ENCODE data around the gene CPA2. TPM values are rescaled to one million over a fixed set of nuclear protein-coding genes. Genes with fewer than 3 reads are reported as not detected.

Gene CPA2
- total RNA-seq, 2 experiments from 2014 or later = not detected

DNA sequence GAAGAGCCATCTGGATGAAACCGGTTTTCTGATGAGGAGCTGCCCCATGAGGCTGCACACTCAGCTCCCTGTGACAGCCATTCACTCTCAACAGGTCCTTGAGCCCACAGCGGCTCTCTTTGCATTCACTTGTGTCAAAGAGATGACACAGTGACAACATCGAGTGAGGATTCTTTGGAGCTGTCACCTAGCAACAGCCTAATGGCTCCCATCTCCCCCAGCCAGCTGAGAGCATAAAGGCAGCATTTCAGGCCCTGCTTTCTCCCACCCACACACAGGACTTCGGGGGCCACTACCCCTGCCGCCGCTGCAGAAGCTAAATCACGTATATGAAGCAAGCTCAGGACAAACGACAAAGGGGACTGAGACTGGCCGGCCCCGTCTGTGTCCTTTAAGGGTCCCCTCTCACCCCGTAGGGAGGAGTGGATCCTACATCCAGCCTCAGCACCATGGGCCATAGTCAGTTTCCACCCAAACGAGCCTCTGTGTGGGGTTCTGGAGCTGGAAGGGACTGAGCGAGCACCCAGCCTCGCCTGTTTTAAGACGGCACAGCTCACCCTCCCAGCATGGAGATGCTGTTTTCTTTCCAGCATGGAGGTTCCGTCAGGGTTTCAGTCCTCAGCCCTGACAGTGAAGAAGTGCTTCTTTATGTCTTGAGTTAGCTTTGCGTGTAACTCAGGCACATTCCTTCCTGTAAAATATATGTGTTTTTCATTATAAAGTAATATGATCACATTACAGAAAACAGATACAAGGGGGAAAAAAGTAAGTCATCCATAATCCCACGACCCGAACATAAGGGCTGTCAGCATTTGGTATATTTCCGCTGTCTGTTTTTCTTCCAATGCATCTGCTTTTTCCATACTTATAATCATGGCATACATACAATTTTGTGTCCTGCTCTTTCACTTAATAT is 31.2 kb downstream of the CPA2 start:
- no peak overlapping the region for H3K4me3 Mint-ChIP-seq
- no peak for DNase-seq
- ChIA-PET POLR2A (no interaction called here), CTCF (no interaction called here)
- peaks cover 4% of the 10 kb centered on the region for H3K9me3 Mint-ChIP-seq
- H3K36me3 Mint-ChIP-seq (ENCODE audit: low read depth) = no peaks in the 10 kb centered on the region
- H3K27me3 Mint-ChIP-seq = peaks cover 11% of the 10 kb centered on the region
- no peak overlapping the region for H3K27ac Mint-ChIP-seq
- H3K4me1 Mint-ChIP-seq = no peaks in the 10 kb centered on the region

DNA sequence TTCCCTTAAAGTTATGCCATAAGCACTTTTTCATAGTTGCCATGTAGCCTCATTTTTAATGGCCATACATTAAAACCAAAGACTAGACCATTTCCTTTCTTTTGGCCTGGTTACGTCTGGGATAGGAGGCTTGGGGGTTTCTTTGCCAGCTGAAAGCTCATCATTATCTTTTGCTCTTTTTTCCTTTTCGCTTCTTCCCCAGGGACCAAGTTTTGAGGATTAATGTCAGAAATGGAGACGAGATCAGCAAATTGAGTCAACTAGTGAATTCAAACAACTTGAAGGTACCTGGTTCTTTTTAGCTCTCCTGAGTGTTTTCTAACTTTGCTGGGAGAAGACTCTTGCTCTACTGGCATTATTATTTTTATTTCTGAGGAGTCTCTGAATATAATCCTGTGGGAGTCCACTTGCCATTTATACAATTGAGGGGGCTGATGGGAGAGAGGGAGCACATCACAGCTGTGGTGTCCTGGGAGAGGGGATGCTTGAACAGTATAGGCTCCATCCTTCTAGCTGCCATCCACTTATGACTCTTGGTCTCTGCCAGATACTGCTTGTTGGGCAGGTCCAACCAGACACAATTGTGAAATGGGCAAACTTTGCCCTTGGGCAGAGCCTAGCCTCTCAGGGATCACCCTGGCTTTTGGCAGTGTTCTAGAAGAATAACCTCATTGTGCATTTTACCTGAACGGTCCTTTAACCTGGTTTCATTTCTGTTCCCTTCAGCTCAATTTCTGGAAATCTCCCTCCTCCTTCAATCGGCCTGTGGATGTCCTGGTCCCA is 32.1 kb downstream of the CPA2 start:
- no peak overlapping the region for H3K4me3 Mint-ChIP-seq
- no peak for DNase-seq
- ChIA-PET CTCF (no interaction called here), POLR2A (no interaction called here)
- peaks cover 3% of the 10 kb centered on the region for H3K9me3 Mint-ChIP-seq
- peaks cover 14% of the 10 kb centered on the region for H3K27me3 Mint-ChIP-seq
- H3K4me1 Mint-ChIP-seq = no peaks in the 10 kb centered on the region
- H3K27ac Mint-ChIP-seq = no peak overlapping the region
- H3K36me3 Mint-ChIP-seq (ENCODE audit: low read depth) = no peaks in the 10 kb centered on the region

DNA sequence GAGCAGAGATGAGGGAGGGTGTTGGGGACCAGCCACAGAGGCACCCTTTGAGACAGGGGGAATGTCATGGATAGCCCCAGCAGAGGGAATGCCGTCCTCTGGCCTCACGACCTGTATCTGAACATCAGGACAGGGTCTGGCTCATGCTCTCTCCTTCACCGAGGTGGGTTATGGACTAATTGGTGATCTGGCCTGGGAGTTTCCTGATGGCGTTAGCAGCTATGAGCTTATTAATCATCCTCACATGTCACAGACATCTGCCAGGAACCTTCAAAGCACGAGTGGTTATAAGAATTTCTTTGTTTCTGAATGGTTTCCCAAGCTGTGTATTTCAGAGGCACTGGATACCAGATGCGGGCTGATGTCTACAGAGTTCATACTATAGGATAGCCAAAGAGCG is 33.2 kb downstream of the CPA2 start:
- Mint-ChIP-seq H3K36me3 (ENCODE audit: low read depth) (no peaks in the 10 kb centered on the region), H3K4me3 (no peak overlapping the region), H3K27ac (no peak overlapping the region), H3K9me3 (no peaks in the 10 kb centered on the region), H3K27me3 (peaks cover 14% of the 10 kb centered on the region), H3K4me1 (no peaks in the 10 kb centered on the region)
- CTCF ChIA-PET = no interaction called here
- DNase-seq = no peak
- POLR2A ChIA-PET = no interaction called here

DNA sequence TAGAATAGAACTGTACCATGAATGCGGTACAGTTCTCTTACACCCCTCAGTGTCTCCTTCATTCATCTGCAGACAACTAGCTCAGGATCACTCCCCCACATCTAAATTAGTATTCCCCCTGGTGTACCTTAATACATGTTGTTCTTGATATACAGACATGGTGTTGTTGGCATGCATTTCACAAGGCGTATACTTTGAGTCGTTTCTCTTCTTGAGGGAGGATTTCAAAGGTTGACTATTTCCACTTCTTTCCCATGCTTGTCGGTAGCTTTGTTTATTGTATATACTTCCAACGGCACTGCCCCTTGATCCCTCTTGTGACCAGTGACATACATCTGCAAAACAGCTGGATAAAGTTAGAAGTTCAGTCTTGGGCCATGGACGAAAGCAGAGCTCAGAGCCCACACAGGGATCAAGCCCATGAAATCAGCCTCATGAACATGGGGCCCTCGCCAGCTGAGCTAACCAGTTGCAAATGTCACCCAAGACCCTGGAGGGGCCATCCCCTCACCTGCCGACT is 34.9 kb downstream of the CPA2 start:
- H3K4me3 Mint-ChIP-seq = no peak overlapping the region
- H3K36me3 Mint-ChIP-seq (ENCODE audit: low read depth) = no peaks in the 10 kb centered on the region
- H3K4me1 Mint-ChIP-seq = no peaks in the 10 kb centered on the region
- DNase-seq = no peak
- H3K9me3 Mint-ChIP-seq = no peaks in the 10 kb centered on the region
- CTCF ChIA-PET = no interaction called here
- POLR2A ChIA-PET = no interaction called here
- peaks cover 14% of the 10 kb centered on the region for H3K27me3 Mint-ChIP-seq
- no peak overlapping the region for H3K27ac Mint-ChIP-seq

DNA sequence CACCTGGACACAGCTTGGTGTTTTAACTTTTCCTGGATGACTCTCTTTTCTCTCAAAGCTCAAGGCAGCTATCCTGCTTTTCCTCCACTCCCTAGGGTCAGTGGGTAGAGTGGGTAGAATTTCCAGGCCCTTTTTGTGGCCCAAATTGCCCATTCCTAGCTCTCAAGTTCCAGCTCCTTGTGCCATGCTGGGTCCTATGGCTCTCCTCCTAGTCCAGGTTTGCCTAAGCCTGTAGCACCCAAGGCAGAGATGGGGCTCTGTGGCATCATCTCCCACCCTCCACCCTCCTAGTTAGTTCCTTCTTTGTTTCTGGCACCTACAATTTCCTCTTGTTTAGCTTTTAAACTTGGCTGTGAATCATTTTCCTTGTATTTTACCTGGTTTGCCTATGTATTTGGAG is 36.0 kb downstream of the CPA2 start:
- CTCF ChIA-PET = no interaction called here
- Mint-ChIP-seq H3K9me3 (no peaks in the 10 kb centered on the region), H3K27ac (no peak overlapping the region), H3K4me1 (no peaks in the 10 kb centered on the region), H3K4me3 (no peak overlapping the region), H3K36me3 (ENCODE audit: low read depth) (no peaks in the 10 kb centered on the region), H3K27me3 (peaks cover 14% of the 10 kb centered on the region)
- POLR2A ChIA-PET = no interaction called here
- DNase-seq = no peak

DNA sequence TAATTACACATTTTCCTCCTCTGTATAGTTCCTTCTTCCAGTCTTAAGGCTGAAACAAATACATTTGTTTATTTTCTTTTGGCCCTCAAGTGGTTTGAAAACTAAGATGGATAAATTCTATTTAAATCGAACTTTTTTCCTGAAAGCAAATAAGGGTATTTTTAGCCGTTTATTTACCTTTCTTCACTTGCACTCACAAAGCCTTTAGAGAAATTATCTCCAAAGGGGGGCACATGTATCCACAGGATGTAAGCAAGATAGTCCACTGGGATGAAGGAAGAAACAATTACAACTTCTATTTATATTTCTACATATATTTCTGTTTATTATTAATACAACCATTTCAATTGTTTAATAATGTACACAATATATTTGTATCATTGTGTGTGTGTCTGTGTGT is 36.5 kb downstream of the CPA2 start:
- CTCF ChIA-PET = no interaction called here
- H3K9me3 Mint-ChIP-seq = no peaks in the 10 kb centered on the region
- no peak overlapping the region for H3K27ac Mint-ChIP-seq
- no peaks in the 10 kb centered on the region for H3K36me3 Mint-ChIP-seq (ENCODE audit: low read depth)
- POLR2A ChIA-PET = no interaction called here
- no peak overlapping the region for H3K4me3 Mint-ChIP-seq
- H3K27me3 Mint-ChIP-seq = peaks cover 14% of the 10 kb centered on the region
- no peaks in the 10 kb centered on the region for H3K4me1 Mint-ChIP-seq
- no peak for DNase-seq

DNA sequence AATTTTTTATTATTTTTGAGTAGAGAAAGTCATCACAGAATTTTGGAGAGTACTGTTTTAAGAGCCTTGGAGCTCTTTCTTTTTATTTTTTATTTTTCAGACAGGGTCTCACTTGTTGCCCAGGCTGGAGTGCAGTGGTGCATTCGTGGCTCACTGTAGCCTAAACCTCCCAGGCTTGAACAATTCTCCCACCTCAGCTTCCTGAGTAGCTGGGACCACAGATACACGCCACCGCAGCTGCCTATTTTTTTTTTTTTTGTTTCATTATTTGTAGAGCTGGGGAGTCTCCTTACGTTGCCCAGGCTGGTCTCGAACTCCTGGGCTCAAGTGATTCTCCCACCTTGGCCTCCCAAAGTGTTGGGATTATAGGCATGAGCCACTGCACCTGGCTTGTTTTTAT is 36.9 kb downstream of the CPA2 start:
- Mint-ChIP-seq H3K4me1 (no peaks in the 10 kb centered on the region), H3K27me3 (peaks cover 14% of the 10 kb centered on the region), H3K36me3 (ENCODE audit: low read depth) (no peaks in the 10 kb centered on the region), H3K9me3 (no peaks in the 10 kb centered on the region), H3K27ac (no peak overlapping the region), H3K4me3 (no peak overlapping the region)
- CTCF ChIA-PET = no interaction called here
- no peak for DNase-seq
- POLR2A ChIA-PET = no interaction called here

DNA sequence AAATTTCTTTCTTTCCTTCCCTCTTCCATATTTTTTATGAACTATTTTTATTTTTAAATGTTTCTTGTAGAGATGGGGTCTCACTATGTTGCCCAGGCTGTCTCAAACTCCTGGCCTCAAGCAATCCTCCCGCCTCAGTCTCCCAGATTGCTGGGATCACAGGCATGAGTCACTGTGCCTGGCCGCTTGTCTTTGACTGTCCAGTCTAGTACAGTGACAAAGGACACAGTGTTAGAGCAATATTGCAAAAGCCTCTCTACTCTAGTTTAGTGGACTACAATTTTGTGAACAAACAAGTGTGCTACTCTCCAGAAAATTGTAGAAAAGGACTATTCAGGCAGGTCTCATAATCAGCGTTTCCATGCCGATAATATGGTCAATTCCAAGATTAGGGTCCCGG is 37.3 kb downstream of the CPA2 start:
- no peak for DNase-seq
- Mint-ChIP-seq H3K9me3 (no peaks in the 10 kb centered on the region), H3K4me3 (no peak overlapping the region), H3K27me3 (peaks cover 14% of the 10 kb centered on the region), H3K27ac (no peak overlapping the region), H3K36me3 (ENCODE audit: low read depth) (no peaks in the 10 kb centered on the region), H3K4me1 (no peaks in the 10 kb centered on the region)
- ChIA-PET CTCF (no interaction called here), POLR2A (no interaction called here)

DNA sequence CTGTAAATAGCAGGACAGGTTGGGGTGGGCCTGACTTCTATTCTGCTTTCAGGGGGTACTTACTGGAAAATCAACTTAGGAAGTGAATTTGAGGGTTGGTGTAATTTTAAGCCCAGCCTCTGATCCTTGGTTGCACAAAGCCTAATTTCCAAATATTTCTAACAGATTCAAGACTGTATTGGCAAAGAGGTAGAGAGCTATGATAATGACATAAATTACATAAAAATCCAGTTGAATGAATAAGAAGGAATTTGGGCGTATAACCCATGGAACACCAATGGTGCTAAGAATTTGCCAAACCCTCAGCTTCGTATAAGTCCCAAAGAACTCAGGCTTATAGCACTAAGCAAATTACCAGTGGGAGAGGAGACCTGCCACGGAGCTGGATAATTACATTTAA is 38.2 kb downstream of the CPA2 start:
- Mint-ChIP-seq H3K4me3 (no peak overlapping the region), H3K36me3 (ENCODE audit: low read depth) (no peaks in the 10 kb centered on the region), H3K9me3 (no peaks in the 10 kb centered on the region), H3K27me3 (peaks cover 14% of the 10 kb centered on the region), H3K4me1 (no peaks in the 10 kb centered on the region), H3K27ac (no peak overlapping the region)
- DNase-seq = no peak
- POLR2A ChIA-PET = no interaction called here
- CTCF ChIA-PET = no interaction called here

DNA sequence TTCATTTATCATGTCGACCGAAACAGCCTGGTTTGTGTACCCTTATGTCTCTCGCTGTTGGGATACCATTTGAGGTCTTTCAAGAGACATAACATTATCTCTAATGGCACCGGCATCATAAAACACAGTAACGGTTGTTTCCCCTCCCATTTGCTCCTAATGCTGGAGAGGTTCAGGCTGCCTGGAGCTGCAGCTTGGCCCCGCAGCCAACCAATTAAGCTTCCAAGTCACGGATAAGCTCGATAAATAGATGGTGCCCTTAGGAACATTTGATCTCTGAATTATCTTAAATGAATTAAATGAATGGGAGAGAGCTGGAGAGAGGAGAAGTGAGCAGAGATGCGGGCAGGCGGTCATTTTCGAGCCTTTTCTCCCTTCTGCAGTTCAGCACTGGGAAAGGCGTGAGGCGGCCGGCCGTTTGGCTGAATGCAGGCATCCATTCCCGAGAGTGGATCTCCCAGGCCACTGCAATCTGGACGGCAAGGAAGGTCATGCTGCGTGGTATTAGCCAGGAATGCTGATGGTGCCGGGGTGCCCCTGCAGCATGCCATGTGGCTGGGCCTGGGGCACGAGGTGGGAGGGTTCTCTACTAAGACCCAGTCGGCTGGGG is 38.9 kb downstream of the CPA2 start:
- no peak for DNase-seq
- Mint-ChIP-seq H3K36me3 (ENCODE audit: low read depth) (no peaks in the 10 kb centered on the region), H3K4me3 (no peak overlapping the region), H3K9me3 (no peaks in the 10 kb centered on the region), H3K27me3 (peaks cover 11% of the 10 kb centered on the region), H3K27ac (no peak overlapping the region), H3K4me1 (no peaks in the 10 kb centered on the region)
- ChIA-PET CTCF (no interaction called here), POLR2A (no interaction called here)

DNA sequence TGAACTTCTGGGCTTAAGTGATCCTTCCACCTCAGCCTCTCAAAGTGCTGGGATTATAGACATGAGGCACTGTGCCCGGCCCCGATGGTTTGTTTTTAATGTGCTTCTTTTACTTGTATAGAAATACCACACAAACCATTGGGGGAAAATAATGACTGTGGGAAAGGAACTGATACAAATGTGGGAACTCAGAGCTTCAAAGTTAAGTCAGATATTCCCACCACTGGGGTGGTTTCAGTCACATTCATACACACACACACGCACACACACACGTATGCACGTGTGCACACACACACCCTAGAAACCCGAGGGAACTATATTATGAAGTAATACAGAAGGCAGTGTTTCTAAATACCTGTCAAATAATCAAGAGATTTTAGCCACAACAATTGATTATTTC is 43.3 kb downstream of the CPA2 start:
- no peaks in the 10 kb centered on the region for H3K9me3 Mint-ChIP-seq
- ChIA-PET CTCF (no interaction called here), POLR2A (no interaction called here)

DNA sequence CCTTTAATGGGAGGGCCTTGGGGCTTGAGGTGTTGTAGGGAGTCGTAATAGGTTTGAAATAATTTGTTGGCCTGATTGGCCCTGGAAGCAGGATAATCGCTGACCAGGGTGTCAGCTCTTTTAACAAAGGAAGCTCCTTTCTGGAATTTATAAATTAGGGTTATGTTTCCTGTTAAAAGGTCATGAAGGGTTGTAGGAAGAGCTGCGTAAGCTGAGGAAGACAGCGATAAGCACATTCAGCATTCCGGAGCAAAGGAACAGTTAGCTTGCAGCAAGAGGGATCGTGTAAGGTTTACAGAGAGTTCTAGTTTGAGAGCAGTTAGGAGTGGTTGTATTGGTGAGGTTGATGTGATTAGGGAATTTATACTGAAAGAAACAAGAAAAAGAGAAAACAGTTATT is 47.6 kb downstream of the CPA2 start:
- H3K27me3 Mint-ChIP-seq = peaks cover 3% of the 10 kb centered on the region
- H3K27ac Mint-ChIP-seq = no peak overlapping the region
- CTCF ChIA-PET = no interaction called here
- no peaks in the 10 kb centered on the region for H3K36me3 Mint-ChIP-seq (ENCODE audit: low read depth)
- POLR2A ChIA-PET = no interaction called here
- H3K4me3 Mint-ChIP-seq = no peak overlapping the region
- no peaks in the 10 kb centered on the region for H3K4me1 Mint-ChIP-seq
- no peaks in the 10 kb centered on the region for H3K9me3 Mint-ChIP-seq
- DNase-seq = no peak

More for the DNA sequence above, 43.3 kb downstream of the CPA2 start:
- no peak for DNase-seq
- Mint-ChIP-seq H3K4me3 (no peak overlapping the region), H3K27me3 (no peaks in the 10 kb centered on the region), H3K27ac (no peak overlapping the region), H3K4me1 (no peaks in the 10 kb centered on the region), H3K36me3 (ENCODE audit: low read depth) (no peaks in the 10 kb centered on the region)

DNA sequence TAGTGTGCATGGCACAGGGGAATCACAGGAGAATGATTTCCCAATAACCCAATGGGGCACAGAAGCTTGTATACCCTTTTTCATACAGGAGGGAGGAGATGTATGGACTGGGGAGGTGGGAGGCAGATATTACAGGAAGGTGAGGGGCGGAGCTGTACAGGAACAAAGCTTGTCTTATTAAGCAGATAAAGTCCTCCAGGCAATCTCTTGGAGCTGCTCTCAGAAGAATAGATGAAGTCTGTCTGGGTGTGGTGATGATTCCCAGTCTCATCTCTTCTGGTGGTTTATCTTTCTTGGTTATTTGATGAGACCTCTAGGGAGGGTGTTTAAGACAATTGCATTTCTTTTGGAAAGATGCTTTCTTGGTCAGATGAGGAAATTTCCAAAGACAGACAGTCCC is 52.9 kb downstream of the CPA2 start:
- Mint-ChIP-seq H3K27ac (no peak overlapping the region), H3K4me1 (no peaks in the 10 kb centered on the region), H3K36me3 (ENCODE audit: low read depth) (no peaks in the 10 kb centered on the region), H3K4me3 (no peak overlapping the region), H3K9me3 (no peaks in the 10 kb centered on the region), H3K27me3 (peaks cover 3% of the 10 kb centered on the region)
- POLR2A ChIA-PET = no interaction called here
- DNase-seq = no peak
- CTCF ChIA-PET = no interaction called here
